NT2/D1 (cell line): ENCODE results near the gene RPS14.

Experiments used
- SUZ12 ChIP-seq: IDR thresholded peaks from 2 replicates; pipeline ENCODE4 v1.6.1; 2011; ENCODE audit not compliant: insufficient read length, insufficient read depth; ENCODE audit errors: extremely low read depth
- YY1 ChIP-seq: IDR thresholded peaks from 2 replicates; pipeline ENCODE4 v1.6.1; 2011; ENCODE audit not compliant: insufficient read length, insufficient read depth
- ZNF274 ChIP-seq: IDR thresholded peaks from 2 replicates; pipeline ENCODE4 v1.6.1; 2011; ENCODE audit warnings: mild to moderate bottlenecking, low read depth, low read length

DNA sequence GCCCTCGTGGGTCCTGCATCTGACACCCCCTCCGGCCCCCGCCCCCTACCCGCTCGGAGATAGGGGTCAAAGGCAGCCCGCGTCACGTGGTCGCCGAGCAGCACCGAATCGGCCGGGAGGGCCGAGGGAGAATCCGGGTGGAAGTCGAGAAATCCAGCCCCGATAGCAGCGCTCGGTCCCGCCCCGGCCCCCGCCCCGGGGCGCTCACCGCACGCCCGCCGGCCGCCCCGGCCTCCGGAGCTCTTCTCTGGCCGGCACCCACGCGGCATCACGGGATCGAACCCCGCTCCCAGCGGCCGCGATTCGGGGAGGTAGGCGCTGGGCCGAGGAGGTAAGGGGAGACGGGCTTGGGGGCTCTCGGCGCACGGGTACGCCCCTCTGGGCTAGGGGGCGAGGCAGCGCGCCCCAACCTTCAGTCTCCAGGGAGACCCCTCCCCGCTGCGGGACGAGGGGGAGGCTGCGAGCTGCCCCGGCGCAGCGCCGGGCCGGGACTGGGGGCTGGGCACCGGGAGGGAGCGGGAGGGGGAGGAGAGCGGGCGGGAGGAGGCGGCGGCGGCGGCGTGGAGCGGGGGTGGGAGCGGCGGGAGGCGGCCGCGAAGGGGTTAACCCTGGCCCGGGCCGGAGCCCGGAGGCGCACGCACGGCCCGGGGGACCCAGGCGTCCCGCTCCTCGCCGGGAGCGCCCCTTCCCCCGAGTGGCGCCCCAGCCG, 36.3 kb upstream of the RPS14 start:
- TF ChIP-seq ZNF274 (no peak), SUZ12 (no peak), YY1 (no peak)
